GM21360 (cell line): Measurements from ENCODE around the gene HDAC1.
"Not testable (repeated sequence)": the region's sequence is repeated elsewhere in the genome, so short reads cannot be mapped to it uniquely, and the experiment has no call there.

Experiments used
- ATAC-seq: cut with Tn5 transposase; IDR thresholded peaks from one replicate; pipeline ENCODE4 v1.9.1; 2021; ENCODE audit warnings: mild to moderate bottlenecking, moderate library complexity; ENCODE audit not compliant: unreplicated experiment

HDAC1 gene

DNA sequence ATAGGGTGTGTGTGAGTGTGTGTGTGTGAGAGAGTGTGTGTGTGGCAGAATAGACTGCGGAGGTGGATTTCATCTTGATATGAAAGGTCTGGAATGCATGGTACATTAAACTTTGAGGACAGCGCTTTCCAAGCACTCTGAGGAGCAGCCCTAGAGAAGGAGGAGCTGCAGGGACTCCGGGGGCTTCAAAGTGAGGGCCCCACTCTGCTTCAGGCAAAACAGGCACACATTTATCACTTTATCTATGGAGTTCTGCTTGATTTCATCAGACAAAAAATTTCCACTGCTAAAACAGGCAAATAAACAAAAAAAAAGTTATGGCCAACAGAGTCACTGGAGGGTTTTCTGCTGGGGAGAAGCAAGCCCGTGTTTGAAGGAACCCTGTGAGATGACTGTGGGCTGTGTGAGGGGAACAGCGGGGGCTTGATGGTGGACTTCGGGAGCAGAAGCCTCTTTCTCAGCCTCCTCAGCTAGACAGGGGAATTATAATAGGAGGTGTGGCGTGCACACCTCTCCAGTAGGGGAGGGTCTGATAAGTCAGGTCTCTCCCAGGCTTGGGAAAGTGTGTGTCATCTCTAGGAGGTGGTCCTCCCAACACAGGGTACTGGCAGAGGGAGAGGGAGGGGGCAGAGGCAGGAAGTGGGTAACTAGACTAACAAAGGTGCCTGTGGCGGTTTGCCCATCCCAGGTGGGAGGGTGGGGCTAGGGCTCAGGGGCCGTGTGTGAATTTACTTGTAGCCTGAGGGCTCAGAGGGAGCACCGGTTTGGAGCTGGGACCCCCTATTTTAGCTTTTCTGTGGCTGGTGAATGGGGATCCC, 18.3 kb upstream of the HDAC1 start:
- ATAC-seq: no peak

DNA sequence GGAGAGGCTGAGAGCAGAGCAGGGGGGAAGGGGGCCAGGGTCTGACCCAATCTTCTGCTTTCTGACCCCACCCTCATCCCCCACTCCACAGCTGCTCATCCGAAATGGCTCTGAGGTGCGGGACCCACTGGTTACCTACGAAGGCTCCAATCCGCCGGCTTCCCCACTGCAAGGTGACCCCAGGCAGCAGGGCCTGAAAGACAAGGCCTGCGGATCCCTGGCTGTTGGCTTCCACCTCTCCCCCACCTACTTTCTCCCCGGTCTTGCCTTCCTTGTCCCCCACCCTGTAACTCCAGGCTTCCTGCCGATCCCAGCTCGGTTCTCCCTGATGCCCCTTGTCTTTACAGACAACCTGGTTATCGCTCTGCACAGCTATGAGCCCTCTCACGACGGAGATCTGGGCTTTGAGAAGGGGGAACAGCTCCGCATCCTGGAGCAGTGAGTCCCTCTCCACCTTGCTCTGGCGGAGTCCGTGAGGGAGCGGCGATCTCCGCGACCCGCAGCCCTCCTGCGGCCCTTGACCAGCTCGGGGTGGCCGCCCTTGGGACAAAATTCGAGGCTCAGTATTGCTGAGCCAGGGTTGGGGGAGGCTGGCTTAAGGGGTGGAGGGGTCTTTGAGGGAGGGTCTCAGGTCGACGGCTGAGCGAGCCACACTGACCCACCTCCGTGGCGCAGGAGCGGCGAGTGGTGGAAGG, 17.1 kb upstream of the HDAC1 start:
- no peak for ATAC-seq

DNA sequence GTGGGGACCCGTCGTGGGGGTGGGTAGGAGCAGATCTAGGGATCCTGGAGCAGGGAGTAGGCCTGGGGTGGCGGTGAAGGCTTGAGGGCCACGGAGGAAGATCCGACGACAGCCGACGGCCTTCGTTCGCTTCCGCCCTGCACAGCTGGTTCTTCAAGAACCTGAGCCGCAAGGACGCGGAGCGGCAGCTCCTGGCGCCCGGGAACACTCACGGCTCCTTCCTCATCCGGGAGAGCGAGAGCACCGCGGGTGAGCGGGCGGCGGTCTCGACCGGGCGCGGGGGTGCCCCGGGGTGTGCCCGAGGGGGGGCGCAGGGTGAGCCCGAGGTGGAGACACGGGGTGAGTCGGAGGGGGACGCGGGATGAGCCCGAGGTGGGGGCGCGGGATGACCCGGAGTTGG, 16.5 kb upstream of the HDAC1 start:
- no peak for ATAC-seq

DNA sequence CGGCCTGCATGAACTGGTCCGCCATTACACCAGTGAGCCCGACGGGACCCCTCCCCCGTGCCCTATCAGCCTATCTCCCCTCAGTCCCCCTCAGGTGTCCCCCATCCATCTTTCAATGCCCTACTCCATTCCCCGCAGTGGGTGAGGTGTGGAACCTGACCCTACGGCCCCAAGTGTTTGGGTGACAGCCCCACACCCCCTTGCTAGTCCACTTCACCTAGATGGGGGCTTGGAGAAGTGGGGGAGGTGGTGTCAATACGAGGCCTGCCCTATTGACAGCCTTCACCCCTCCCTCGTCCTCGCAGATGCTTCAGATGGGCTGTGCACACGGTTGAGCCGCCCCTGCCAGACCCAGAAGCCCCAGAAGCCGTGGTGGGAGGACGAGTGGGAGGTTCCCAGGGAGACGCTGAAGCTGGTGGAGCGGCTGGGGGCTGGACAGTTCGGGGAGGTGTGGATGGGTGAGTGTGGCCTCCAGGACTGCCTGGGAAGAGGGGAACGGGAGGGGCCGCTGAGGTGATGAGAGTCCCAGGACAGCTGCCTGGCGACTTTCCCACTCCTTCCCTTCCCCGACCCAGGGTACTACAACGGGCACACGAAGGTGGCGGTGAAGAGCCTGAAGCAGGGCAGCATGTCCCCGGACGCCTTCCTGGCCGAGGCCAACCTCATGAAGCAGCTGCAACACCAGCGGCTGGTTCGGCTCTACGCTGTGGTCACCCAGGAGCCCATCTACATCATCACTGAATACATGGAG, 15.7 kb upstream of the HDAC1 start:
- ATAC-seq: no peak

DNA sequence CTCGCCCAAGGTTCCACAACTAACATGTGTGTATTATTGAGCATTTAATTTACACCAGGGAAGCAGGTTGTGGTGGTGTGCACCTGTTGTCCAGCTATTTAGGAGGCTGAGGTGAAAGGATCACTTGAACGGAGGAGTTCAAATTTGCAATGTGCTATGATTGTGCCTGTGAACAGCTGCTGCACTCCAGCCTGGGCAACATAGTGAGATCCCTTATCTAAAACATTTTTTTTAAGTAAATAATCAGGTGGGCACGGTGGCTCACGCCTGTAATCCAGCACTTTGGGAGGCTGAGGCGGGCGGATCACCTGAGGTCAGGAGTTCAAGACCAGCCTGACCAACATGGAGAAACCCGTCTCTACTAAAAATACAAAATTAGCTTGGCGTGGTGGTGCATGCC, 7.1 kb upstream of the HDAC1 start:
- not testable (repeated sequence) for ATAC-seq

DNA sequence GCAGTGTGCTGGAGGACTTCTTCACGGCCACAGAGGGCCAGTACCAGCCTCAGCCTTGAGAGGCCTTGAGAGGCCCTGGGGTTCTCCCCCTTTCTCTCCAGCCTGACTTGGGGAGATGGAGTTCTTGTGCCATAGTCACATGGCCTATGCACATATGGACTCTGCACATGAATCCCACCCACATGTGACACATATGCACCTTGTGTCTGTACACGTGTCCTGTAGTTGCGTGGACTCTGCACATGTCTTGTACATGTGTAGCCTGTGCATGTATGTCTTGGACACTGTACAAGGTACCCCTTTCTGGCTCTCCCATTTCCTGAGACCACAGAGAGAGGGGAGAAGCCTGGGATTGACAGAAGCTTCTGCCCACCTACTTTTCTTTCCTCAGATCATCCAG, 6.2 kb upstream of the HDAC1 start:
- ATAC-seq: no peak

DNA sequence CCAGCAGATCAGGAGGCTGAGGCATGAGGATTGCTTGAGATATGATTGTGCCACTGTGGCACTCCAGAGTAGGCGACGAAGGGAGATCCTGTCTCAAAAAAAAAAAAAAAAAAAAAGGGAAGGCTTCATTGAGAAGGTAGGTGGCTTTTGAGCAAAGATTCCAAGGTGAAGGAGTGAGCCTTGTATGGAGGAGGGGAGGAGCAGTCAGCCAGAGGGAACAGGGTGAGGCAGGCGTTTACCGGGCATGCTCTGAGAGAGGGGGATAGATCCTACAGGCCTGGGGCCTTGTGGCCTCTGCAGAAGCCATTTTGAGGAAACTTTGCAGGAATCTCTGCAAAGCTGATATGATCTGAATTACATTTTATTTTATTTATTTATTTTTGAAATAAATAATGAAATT, 5.1 kb upstream of the HDAC1 start:
- ATAC-seq: no peak

DNA sequence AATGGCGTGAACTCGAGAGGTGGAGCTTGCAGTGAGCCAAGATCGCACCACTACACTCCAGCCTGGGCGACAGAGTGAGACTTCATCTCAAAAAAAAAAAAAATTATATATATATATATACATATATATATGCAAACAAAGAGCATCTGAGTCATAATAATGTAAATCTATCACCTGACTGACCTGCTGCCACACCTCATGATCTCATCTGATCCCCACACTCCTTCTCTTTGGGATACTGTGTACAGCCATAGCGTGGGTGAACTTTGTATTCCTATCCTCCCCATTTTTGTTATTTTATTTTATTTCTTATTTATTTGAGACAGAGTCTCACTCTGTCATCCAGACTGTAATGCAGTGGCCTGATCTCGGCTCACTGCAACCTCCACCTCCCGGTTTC, 2.6 kb upstream of the HDAC1 start:
- no peak for ATAC-seq

DNA sequence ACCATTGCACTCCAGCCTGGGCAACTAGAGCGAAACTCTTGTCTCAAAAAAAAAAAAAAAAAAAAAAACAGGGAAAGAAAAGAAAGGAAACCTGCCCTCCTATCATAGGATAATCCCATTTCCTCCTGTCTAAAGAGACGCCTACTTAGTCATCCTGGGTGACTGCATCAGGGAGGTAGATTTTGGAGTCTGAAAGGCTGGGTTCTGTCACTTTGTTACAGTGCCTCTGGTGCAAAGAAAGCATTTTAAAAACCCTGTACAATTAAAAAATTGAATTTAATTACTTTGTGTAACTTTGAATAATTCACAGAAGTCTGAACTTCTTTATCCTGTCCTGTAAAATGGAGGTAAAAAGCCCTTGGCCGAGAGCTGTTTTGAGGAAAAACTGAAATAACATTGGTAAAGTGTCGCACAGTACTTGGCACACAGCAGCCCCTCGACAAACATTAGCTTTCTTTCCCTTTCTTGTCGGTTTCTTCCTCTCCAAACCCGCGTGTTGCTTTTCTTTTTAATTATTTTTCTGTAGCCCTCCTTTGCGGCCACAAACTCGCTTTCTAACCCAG, 657 bp upstream of the HDAC1 start:
- no peak for ATAC-seq

DNA sequence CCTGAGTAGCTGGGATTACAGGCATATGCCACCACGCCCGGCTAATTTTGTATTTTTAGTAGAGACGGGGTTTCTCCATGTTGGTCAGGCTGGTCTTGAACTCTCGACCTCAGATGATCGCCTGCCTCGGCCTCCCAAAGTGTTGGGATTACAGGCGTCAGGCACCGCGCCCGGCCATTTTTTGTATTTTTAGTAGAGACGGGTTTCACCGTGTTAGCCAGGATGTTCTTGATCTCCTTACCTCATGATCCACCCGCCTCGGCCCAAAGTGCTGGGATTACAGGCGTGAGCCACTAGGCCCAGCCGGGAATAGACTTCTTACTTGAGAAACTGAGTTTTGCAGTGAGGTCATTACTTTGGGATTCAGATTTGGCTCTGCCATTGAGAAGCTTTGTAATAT, 6.3 kb downstream of the HDAC1 start:
- ATAC-seq: not testable (repeated sequence)

DNA sequence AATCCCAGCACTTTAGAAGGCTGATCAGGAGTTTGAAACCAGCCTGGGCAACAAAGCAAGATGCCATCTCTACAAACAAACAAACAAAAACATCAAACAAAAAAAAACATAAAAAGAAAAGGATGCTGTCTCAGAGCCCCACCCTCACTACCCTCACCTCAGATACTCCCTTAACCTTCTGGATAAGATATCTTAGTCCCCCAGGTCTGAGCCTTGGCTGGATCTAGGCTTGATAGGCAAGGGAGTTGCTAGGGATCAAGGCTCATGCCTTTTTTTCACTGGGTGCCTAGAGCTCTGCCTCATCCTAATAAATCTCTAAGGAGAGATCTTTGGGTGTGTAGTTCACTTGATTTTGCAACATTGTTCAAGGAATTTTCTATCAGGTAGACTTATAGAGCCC, 7.4 kb downstream of the HDAC1 start:
- no peak for ATAC-seq

DNA sequence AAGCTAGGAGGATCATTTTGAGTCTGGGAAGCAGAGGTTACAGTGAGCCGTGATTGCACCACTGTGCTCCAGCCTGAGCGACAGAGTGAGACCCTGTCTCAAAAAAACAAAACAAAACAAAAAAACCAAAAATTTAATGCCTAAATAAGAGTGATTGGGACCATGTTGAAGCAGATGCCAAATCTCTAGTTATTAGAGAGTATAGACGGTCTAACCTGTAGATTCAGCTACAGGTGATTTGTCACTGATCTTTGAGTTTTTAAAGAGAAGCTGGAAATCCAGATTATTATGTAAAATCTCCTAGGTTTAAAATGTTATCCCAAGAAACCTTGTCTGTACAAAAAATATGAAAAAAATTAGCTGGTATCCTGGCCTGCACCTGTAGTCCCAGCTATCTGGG, 11.5 kb downstream of the HDAC1 start:
- ATAC-seq: no peak

DNA sequence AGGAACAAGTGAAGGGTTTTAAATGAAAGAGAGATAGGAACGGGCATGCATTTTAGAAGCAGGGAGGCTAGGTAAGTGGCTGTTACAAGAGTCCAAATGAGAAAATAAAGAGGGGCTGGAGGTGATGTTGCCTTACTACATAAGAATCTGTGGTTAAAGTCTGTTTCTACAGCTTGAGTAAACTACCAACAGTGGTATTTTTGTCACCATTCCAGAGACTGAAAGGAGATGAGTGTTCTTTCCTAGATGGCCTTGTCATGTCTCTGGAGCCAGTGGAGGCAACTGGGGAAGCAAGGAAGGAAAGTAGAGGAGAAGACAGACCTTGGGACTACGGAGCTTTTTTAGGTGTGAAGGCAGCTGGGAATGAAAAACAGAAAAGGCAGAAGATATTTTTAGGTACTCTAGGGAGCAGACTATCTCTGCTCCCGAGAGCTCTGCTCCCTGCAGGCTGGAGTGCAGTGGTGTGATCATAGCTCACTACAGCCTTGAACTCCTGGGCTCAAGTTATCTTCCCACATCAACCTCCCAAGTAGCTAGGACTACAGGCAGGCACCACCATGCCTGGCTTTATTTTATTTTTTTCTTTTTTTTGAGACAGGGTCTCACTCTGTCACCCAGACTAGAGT, 12.2 kb downstream of the HDAC1 start:
- no peak for ATAC-seq

DNA sequence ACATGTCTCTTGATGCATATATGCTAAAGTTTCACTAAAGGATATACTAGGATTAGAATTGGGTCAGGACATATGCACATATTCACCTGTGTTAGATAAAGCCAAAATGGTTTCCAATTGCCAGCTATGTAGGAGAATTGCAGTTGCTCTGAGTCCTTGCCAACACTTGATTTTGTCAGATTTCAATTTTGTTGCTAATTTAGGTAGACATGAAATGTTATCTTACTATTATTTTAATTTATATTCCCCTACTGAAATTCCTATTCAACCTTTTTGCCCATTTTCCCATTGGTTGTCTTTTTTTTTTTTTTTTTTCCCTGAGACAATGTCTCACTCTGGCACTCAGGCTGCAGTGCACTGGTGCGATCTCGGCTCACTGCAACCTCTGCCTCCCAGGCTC, 13.4 kb downstream of the HDAC1 start:
- ATAC-seq: no peak

DNA sequence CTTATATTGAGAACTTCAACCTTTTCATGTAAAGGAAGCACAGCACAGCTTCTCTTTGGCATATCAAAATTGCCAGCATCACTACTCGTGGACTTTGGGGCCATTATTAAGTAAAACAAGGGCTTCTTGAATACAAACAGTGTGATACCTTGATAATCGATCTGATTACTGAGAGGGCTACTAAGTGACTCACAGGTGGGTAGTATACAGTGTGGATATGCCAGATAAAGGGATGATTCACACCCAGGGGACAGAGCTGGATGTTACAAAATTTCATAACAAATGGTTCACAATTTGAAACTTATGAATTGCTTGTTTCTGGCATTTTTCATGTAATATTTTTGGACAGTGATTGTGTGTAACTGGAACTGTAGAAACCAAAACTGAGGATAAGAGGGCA, 15.4 kb downstream of the HDAC1 start:
- no peak for ATAC-seq

DNA sequence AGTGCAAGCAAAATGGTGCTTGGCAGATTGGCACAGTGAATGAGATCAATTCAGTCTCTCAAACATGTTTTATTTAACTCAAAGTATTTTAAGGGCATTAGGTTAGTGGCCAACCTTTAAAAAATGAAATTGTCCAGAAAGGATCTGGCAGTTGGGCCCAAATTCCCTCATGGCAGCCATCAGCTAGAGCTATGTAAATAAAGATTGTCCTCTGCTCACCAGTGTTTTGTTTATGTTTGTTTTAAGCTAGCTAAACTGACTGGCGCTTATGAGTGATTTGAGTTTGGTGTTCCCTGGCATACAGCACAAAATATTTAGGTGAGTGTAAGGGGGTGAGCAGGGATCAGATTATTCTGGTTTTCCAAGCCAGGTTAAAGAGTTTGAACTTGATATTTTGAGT, 18.1 kb downstream of the HDAC1 start:
- ATAC-seq: no peak

DNA sequence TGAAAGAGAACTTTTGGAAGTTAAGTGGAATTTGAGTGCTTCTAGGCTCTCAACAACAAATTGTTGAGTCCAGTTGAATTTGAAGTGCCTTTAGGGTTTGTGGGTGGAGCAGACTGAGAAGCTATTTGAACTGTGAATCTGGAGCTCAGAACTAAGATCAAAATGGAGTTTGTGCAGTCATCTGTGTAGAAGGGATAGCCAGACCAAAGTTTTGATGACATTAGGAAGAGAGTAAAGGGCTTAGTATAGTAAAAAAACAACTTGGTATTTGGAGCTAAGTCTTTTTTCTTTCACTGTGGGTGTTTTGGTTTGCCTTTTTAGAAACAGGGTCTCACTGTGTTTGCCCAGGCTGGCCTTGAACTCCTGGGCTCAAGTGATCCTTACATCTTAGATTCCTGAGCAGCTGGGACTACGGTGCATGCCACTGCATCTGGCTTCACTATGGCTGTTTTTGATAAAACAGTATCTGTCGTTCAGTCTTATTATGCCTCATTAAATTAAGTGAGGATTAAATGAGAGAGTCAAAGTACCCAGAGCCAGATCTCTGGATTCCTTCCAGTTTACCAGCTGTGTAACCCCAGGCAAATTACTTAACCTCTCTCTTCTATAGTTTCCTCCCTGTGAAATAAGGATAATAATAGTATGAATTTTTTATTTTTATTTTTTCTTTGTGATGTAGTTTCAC, 20.0 kb downstream of the HDAC1 start:
- no peak for ATAC-seq

DNA sequence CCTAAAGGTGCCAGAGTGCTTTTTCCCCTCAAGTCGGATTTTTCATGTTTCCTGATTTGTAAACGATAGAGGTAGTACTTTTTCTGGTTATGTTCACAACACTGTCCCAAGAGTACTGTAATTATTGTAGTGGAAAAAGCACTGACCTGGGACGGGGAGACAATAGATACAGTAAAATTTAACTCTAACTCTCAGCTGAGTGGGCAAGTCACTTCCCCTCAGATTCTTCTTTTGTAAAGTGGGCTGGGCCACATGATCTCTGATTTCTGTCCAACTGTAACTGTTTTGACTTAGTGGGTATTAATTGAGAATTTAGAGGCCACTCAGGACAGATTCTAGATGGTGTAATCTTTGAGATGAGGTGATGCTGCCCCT, 25.0 kb downstream of the HDAC1 start:
- ATAC-seq: peak; percentile 5

DNA sequence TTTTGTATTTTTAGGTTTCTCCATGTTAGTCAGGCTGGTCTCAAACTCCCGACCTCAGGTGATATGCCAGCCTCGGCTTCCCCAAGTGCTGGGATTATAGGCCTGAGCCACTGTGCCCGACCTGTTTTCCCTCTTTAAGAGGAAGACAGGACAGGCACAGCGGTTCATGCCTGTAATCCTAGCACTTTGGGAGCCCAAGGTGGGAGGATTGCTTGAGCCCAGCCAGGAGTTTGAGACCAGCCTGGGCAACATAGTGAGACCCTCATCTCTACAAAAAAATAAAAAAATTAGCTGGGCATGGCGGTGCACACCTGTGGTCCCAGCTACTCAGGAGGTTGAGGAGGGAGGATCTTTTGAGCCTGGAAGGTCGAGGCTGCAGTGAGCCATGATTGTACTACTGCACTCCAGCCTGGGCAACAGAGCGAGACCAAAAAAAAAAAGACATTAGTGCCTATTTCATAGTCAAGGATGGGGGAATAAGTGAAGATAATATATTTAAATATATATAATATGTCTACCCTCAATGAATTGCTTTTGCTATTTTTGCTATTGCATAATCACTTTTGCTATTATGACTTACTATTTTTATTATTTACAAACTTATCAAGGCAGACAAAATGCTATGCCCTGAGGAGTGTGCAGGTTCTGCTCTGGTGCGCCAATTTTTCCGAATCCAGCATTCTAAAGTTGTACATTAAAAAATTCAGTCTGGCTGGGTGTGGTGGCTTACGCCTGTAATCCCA, 26.4 kb downstream of the HDAC1 start:
- no peak for ATAC-seq

DNA sequence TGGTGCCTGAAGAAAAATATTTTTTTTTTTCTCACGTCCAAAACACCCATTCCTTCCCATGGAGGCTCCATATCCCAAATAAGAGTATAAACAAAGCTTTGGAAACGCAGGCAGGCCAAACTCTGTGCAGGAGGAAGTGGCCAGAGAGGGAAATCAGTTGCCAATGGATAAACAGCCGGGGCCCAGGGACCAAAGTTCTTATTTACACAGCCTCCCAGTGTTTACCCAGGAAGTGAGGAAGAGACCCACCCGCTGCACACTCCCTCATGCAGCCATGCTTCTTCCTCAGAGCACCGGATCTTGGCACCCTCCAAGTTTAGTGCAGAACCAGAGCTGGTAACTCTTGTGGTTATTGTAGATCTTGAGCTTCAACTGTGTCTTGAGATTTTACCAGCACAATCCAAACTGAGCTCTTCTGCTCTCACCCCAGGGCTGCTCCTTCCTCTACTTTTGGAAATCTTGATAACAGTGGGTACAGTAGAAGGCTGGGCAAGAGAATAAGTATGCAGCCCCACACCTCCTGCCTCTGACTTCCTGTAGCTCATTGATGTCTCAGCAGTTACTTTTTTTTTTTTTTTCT, 29.9 kb downstream of the HDAC1 start:
- ATAC-seq: no peak
